NAMALWA (cell line): ENCODE results near the gene PITPNM3.

Experiments
- DNase-seq: peaks from one replicate; pipeline ENCODE4 v3.0.0-alpha.2; 2015; ENCODE audit warnings: low spot score

Gene PITPNM3

DNA sequence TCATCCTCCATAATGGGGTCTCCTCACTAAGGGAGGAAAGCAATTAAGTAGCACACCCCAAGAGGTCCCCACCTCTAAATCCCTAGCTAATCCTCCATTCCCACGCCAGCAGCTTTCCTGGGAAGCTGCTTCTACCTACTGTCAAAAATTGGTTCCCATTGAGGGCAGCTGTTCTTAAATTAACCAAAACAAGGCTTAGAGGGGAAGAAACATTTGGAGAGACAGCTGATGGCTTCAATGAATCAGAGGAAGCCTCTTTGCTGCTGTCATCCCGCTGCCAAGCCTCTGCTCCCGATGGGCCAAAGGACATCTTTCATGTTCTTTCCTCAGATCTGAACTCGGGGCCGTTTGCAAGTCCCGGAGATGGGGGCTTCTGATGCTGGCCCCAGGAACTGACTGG lies 148.1 kb downstream of the PITPNM3 start:
- DNase-seq = no peak

DNA sequence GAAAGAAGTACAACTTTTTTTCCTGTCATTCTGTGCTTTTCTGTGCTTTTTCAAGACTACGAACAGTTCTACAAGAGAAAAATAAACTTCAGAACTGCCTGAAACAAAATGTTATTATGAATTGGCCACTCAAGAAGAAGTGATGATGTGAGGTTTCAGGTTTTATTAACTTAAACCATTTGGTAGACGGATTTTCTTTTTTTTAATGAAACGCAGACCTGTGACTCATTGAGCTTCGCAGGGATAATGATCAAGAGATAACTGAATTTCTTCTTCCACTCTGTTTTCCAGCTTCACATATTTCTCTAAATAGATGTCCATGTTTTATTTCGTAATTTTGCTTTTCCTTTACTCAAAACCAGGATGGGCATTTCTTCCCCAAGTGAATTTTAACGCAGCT lies 154.1 kb downstream of the PITPNM3 start:
- no peak for DNase-seq
